NB4 (cell line): Measurements from ENCODE around the gene ITGA2B.

Source experiments
- DNase-seq: peaks from one replicate; pipeline ENCODE4 v3.0.0; 2010; ENCODE audit warnings: low read depth
- H3K4me3 ChIP-seq: one replicate; pipeline ENCODE4 v1.5.1; 2011; ENCODE audit warnings: mild to moderate bottlenecking, low read depth, low read length, moderate library complexity
- MYC ChIP-seq: IDR thresholded peaks from 2 replicates; pipeline ENCODE4 v1.6.1; 2011; ENCODE audit warnings: low read depth, low read length
- POLR2A ChIP-seq: IDR thresholded peaks from 2 replicates; pipeline ENCODE4 v1.6.1; 2011; ENCODE audit warnings: mild to moderate bottlenecking; ENCODE audit not compliant: insufficient read length; ENCODE audit errors: extremely low read depth
- TF ChIP-seq, protein P1 (sequence below): IDR thresholded peaks from one replicate; pipeline ENCODE4 v1.5.1; 2012; ENCODE audit warnings: low read depth, low read length
- TF ChIP-seq, protein P2 (sequence below): IDR thresholded peaks from 2 replicates; pipeline ENCODE4 v1.6.1; 2011; ENCODE audit warnings: low read depth, low read length

ITGA2B gene

DNA sequence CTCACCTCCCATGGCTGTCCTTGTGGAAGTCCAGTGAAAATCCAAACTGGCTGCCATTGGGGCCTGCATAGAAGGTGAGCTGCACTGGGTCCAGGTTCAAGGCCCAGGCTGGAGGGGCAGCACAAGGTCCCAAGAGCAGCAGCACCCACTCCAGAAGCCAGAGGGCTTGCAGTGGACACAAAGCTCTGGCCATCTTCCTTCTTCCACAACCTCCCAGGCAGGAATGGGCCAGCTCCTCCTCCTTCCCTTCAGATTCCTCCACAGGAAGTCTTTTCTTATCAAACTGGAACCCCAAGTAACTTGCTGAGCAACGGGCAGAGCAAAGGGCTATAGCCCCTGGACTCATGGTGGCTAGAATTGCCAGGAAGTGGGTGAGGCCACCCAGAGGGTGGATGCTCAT lies at the start of gene ITGA2B:
TSS of gene ITGA2B (minus strand) at position 369 of the 400 bp plus-strand sequence. CDS start at position 193, 176 bp downstream.
- H3K4me3 ChIP-seq = peak within 1 kb of the TSS; percentile 46
- no peak for DNase-seq
- TF ChIP-seq POLR2A (peak; percentile 23), MYC (no peak)
- TF ChIP-seq, protein P1, sequence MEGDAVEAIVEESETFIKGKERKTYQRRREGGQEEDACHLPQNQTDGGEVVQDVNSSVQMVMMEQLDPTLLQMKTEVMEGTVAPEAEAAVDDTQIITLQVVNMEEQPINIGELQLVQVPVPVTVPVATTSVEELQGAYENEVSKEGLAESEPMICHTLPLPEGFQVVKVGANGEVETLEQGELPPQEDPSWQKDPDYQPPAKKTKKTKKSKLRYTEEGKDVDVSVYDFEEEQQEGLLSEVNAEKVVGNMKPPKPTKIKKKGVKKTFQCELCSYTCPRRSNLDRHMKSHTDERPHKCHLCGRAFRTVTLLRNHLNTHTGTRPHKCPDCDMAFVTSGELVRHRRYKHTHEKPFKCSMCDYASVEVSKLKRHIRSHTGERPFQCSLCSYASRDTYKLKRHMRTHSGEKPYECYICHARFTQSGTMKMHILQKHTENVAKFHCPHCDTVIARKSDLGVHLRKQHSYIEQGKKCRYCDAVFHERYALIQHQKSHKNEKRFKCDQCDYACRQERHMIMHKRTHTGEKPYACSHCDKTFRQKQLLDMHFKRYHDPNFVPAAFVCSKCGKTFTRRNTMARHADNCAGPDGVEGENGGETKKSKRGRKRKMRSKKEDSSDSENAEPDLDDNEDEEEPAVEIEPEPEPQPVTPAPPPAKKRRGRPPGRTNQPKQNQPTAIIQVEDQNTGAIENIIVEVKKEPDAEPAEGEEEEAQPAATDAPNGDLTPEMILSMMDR = no peak
- TF ChIP-seq, protein P2, sequence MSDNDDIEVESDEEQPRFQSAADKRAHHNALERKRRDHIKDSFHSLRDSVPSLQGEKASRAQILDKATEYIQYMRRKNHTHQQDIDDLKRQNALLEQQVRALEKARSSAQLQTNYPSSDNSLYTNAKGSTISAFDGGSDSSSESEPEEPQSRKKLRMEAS = no peak

DNA sequence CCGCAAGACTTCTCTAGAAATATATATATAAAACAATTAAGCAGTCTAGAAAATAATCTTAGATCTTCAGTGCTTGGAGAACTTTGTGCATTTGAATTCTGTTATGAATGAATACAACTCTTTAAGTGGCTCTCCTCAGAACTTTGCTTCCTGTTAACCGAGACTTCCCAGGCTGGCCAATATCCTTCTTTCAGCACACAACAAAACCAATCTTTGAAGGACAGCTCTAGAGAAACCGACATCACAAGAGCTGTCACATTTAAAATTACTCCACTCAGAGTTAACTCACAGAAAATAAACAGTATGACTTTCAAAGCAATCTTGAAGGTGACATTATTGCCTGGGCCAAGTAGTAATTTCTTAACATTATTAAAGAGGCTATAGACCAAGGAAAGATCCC lies 49.7 kb upstream of the ITGA2B start:
- H3K4me3 ChIP-seq = no peak overlapping the region
- TF ChIP-seq MYC (no peak), POLR2A (no peak)
- TF ChIP-seq, protein P1 = no peak
- TF ChIP-seq, protein P2 = no peak
- DNase-seq = no peak

DNA sequence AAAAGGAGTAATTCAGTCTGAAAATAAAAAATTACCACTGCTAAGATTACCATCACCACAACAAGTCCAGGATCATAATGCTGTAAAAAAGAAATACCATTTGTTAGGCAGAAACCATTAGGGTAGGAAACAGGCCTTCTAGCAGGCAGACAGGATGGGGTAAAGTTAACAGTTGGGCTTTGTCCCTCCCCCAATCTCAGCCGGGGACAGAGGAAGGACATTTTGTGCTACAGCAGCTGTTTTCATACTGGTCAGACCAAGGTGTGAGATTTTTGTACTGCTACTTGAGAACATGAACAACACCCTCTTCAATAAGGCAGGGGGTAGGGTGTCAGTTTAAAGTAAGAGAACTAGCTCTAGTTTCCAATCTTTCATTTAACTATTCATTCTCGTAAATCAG lies 49.2 kb upstream of the ITGA2B start:
- DNase-seq = no peak
- no peak overlapping the region for H3K4me3 ChIP-seq
- TF ChIP-seq, protein P2 = no peak
- TF ChIP-seq MYC (no peak), POLR2A (no peak)
- TF ChIP-seq, protein P1 = no peak

DNA sequence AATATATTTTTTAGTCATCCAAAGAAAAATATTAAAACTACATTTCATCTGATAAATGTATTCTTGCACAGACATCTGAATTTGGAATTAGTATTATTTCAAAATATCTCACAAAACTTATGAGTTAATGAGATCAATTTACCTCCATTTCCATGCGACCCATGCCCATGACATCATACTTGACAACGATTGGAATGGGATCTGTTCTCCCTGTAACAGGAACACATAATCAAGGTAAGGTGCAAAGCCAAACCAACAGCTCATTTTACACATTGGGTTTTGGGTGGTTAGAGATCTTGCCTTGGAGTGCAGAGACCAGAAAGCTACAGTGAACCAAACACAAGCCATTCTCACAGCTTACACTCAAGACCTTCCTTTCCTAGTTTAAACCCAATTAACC lies 46.9 kb upstream of the ITGA2B start:
- no peak for DNase-seq
- no peak for TF ChIP-seq MYC
- TF ChIP-seq POLR2A = no peak
- TF ChIP-seq, protein P1 = no peak
- TF ChIP-seq, protein P2 = no peak

DNA sequence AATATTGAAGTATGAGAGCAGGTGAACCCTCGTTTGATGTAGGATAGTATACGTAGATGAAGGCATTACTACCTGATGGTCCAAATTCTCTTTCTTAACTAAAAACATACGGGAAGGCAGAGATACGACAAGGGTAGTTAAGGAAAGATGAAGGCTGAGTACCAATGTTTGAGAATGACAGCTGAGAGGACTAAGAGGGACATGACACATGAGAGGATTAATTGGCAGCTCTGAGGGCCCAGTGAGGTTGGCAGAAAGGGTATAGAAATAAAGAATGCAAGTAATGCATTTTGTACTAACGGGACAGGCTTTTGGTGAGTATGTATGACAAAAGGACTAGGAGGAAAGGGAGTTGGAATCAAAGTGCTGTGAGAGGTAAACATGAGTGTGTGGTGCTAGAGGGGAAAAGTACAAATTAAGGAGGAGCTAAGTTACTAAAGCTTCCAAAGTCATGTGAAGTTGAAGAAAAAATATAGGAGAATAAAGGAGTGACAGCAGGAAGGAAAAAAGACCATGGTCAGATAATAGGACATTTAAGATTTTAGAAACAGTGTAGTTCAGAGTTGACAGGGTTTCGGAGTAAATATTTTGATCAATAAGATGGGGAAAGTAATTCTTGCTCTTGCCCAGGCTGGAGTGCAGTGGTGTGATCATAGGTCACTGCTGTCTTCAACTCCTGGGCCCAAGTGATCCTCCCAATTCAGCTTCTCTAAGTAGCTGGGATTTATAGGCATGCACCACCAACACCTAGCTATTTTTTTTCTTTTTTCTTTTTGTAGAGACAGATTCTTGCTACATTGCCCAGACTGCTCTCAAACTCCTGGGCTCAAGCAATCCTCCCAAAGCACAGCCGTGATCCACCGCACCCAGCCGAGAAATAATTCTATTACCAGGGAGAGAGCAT lies 43.1 kb upstream of the ITGA2B start:
- TF ChIP-seq, protein P2 = no peak
- TF ChIP-seq MYC (no peak), POLR2A (no peak)
- TF ChIP-seq, protein P1 = no peak
- H3K4me3 ChIP-seq = no peak overlapping the region
- DNase-seq = no peak

More for the DNA sequence above, 46.9 kb upstream of the ITGA2B start:
- no peak overlapping the region for H3K4me3 ChIP-seq
